ENCODE data around the gene MLLT1. TPM values are rescaled to one million over a fixed set of nuclear protein-coding genes. Genes with fewer than 3 reads are reported as not detected.

The MLLT1 gene
- total and polyA plus RNA-seq, 2 of the 8 experiments (the other 6 are each of a cell fraction or from before 2014, with no cell fraction given) = 18.8 to 45.1 TPM

GRCh38 chr19:6167115-6167514 is 112.7 kb downstream of the MLLT1 start (continued):
- TF ChIP-seq HDAC2 (IDR thresholded peaks at IDR 0.05; ENCODE audit: borderline replicate concordance in 1 of 2, low read depth in 2 of 2, low read length in 2 of 2) = no peak
- no peak for TF ChIP-seq SRF (IDR thresholded peaks at IDR 0.05; ENCODE audit: low read depth, low read length)
- TF ChIP-seq CEBPB (IDR thresholded peaks at IDR 0.05; ENCODE audit: low read depth, low read length) = no peak
- TF ChIP-seq MAFK (IDR thresholded peaks at IDR 0.05; ENCODE audit: low read depth, low read length) = no peak
- no peak for TF ChIP-seq ATF2 (IDR thresholded peaks at IDR 0.05; ENCODE audit: low read length)
- no peak for TF ChIP-seq EGR1 (IDR thresholded peaks at IDR 0.05; ENCODE audit: borderline replicate concordance, low read depth, low read length)
